GM21423 (cell line): ENCODE results near the gene MVB12B.

Source experiments
- ATAC-seq: cut with Tn5 transposase; IDR thresholded peaks from one replicate; pipeline ENCODE4 v1.9.1; 2021; ENCODE audit warnings: mild to moderate bottlenecking, moderate library complexity; ENCODE audit not compliant: unreplicated experiment

Gene MVB12B

GRCh38 chr9:126380447-126380846, 53.8 kb downstream of the MVB12B start:
- no peak for ATAC-seq

DNA sequence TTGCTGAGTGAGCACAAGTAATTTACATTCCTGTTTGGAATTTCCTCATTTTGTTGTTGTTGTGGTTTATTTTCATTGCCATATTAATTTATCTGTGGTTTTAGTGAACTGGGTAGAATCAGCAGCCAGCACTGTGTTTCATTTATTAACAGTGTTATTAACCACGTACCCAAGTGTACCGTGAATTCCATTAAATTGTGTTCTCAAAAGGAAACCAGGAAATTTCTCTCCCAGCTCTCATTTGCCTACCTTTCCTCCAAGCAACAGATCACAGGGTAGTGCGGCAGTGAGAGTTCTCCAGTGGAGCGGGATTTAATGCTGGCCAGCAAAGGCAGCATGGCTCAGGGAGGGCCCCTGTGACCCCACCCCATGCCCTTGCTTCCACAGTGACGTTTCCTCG, 54.6 kb downstream of the MVB12B start:
- ATAC-seq: no peak

DNA sequence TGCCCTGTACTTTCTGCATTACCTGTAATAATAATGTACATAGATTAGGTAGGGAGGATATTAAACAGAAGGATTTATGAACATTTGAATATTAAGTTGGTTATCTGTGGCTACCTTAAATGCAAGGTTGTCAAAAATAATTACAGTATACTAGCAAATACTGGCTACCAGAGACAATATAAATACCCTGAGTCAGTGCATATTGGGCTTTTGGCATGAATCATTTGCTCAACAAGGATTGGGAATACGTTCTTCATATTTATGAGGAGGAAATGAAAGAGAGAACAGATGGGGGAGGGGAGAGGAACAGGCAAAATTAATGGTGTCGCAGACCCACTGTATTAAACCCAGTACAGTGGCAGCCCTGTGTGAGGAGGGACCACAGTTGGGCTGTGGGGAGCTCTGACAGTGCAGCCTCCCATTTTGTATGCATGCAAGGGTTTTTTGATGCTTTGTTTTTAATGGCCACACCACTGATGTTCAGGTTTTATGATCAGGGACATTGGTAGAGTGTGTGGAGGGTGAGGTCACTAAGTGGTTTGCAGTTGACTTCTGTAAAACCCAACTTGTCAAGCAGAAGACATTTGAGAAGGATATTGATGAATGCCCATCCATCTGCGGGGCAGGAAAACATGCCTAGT, 56.9 kb downstream of the MVB12B start:
- no peak for ATAC-seq

GRCh38 chr9:126384926-126385325, 58.3 kb downstream of the MVB12B start:
- ATAC-seq: no peak

GRCh38 chr9:126386088-126386487, 59.5 kb downstream of the MVB12B start:
- ATAC-seq: no peak

GRCh38 chr9:126386776-126387175, 60.1 kb downstream of the MVB12B start:
- no peak for ATAC-seq

- ATAC-seq: no peak
Observed at GRCh38 chr9:126388964-126389708, 62.5 kb downstream of the MVB12B start.

DNA sequence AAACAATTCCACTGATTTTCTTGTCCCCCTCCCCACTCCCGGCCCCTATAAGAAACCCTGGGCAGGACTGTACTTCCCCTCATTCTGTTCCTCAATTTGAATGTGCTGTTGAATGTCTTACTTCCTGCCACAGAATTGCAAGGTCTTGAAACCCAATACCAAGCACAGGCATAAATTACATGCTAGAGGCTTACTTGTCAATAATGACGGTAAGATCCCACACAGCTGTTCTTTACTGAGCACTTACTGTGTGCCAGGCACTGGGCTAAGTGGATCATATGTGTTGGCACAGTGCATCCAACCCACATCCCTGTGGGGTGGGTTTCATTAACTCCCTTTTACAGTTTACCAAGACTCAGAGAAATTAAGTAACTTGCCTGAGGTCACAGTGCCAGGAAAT, 63.4 kb downstream of the MVB12B start:
- ATAC-seq: no peak

GRCh38 chr9:126390923-126391322, 64.3 kb downstream of the MVB12B start:
- ATAC-seq: no peak

DNA sequence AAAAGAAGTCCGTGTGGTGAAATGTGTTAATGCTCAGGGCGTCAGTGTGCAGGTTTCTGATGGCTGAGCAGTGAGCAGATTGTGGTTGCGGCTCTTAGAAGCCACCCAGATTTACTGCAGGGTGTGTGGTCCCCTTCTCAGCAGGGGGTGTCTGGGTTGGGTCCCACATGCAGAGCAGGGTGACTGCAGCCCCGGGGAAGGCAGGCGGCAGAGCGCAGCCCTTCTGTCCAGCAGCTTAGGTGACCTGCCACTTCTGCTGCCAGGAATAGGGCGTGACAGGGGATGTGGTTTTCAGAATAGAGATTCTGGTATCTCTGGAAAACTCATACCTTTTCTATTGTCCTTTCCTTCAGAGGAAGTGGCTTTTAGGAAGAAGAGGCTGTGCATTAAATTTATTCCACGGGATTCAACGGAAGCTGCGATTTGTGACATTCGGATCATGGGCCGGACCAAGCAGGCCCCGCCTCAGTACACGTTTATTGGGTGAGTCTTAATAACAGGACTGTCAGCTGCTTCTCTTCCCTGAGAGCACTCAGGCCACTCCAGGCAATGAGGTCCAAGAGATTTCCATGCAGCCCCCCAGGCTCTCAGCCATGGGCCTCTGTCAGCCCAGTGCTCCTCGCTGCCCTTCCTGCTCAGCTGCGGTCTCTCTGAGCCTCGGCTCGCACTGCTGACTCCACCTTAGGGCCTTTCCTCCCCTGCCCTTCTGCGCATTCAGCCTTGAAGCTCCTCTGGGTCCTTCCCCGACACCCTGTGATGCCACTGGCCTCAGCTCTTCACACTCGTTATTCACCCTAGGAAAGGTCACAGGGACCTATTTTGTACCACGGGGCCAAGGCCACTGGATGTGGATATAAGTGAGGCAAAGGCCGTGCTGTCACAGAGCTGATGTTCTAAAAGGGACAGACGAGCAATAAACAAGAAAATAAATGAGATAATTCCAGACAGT, 65.4 kb downstream of the MVB12B start:
- ATAC-seq: no peak

DNA sequence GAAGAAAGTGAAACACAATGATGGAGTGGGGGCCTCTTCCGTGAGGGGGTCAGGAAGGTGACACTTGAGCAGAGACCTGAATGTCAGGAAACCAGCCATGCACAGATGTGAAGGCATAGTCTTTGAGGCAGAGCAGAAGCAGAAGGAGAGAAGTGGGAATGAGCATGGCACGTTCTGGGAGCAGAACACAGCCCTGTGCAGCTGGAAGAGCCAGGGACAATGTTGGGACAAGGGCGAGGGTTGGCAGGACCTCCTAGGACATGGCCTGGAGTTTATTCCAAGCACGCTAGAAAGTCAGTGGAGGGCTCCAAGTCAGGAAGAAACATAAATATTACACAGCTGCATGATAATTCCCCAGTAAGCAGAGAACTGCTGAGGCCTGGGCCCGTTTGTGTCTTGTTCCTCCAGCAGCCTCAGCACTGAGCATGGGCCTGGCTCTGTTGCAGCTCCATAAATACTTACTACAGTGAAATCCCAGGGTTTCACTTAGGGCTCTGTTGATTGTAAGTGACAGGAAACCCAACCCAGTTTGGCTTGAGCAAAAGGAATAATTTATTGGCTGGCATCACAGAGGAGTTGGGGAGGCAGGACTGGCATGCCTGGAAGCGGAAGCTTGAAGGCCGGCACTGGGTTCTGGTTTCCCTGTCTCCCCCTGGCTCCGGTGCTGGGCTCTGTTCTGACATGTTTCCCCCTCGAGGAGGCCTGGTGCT, 66.2 kb downstream of the MVB12B start:
- ATAC-seq: no peak

- no peak for ATAC-seq
Observed at GRCh38 chr9:126393876-126394275, 67.2 kb downstream of the MVB12B start.

DNA sequence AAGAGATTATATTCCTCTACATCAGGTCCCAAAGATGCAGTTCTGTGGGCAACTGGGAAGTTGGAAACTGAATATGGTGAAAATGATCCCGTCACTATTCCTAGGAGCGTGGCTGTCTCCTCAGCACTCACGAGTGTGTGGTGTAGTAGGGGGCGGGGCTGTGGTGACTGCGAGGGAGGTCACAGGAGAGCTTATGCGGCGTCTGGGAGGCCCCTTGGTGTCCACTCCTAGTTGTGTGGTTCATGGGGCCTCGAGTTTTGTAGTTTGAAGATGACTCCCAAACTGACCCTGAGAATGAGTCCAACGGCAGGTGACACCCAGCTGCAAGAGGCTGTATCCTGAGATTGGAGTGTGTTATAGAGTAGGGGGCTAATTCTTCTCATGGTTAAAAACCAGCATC, 68.2 kb downstream of the MVB12B start:
- ATAC-seq: no peak

GRCh38 chr9:126395439-126396212, 69.0 kb downstream of the MVB12B start:
- ATAC-seq: no peak

DNA sequence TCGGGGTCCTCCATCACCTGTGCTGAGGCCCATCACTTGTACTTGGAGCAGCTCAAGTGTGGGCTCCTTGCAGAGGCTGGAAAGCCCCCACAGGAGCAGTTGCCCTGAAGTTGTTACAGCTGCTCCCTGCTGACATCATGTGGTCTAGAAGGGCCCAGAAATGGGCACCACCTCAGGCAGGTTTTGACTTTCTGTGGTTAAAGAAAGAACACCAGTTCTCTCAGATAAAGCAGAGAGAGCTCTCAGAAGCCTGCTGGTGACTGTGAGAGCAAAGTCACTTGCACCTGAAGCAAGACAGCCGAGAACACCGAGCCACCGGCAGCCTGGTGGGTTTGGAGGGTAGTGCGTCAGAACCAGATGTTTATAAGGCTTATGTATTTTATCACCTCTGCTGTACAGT, 70.4 kb downstream of the MVB12B start:
- ATAC-seq: peak; percentile 80

DNA sequence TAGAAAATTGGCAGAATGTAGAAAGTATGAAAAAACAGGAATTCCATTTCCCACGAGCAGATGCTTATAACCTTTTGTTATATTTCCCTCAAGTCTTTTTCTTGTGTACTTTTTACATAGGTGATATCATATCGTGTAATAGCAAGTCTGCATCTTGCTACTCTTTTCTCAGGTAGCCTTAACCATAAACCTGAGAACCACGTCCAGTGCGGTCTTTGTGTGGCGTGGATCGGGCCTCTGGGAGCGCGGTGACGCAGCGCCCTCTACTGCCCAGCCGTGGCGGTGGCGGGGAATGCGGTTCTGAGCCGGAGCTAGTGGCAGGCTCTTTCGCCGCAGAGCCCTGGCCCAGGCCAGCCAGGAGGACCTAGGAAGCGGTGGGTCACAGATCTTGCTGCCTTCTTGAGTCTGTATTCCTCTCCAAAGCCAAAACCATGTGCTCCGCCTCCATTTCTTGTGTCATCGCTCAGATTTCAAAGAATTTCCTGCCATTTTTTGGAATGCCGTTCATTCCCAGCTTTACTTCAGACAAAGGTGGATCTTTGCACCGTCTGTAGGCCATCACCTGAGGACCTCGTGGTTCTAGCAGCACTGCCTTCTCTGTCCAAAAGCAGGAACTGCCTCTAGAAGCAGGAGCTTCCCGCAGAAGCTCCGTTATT, 71.9 kb downstream of the MVB12B start:
- peak; percentile 41 for ATAC-seq

DNA sequence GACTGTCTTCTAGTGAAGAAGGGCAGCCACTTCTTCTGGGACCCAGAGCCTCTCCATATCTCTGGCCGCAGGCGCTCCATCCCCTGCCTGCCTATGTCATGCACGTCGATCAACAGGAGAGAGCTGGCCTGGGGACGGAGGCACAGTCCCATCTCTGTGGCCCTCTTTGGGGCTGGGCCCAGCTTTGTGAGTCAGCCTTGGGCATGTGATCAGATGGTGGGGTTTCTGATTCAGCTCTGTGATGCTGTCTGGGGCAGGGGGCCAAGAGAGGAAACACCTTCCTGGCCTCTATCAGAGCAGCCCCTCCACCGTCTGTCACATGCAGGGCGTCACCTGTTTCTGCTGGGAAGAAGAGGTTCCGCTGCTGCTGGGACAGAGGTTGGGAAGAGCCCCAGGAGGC, 72.6 kb downstream of the MVB12B start:
- no peak for ATAC-seq

DNA sequence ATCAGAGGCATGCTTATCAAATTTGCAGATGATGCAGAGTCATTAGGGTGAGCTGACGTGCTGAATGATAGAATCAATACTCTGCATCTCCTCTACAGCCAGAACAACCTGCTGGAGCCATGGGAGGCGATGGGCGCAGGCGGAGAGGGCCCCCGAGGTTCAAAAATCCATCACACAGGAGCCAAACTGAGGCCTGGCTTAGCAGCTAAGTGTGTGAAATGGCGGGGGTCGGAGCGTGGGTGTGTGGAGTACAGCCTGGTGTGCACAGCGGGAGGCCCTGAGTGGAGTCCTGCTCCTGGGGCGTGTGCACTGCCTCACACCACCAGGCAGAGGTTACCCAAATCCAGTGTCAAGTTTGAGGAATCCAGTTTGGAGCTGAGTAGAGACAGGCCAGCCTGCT, 73.2 kb downstream of the MVB12B start:
- no peak for ATAC-seq

DNA sequence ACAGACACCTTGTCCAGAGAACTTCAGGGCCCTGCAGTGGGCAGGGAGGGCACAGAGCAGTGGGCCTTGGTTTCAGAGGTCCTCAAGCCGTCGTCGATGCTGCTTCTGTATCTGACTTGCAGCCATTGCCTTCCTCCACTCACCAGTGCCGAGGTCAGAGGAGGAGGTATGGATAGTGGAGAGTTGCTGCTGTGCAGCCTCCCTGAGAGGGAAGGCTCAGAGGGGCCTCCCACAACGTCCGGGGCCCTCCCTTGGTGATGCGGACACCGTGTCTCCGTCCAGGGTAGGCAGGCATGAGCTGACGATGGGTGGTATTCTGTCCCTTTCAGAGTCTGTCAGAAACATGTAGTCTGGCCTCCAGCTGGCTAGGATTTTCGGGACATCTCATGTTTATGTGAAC, 73.9 kb downstream of the MVB12B start:
- ATAC-seq: no peak

GRCh38 chr9:126401107-126401506, 74.5 kb downstream of the MVB12B start:
- no peak for ATAC-seq
